Measurements from ENCODE around the gene NTRK2. TPM values are rescaled to one million over a fixed set of nuclear protein-coding genes. Genes with fewer than 3 reads are reported as not detected.

The NTRK2 gene
- total RNA-seq, 6 experiments from 2014 or later: 0.18 to 0.49 (median 0.30) TPM

DNA sequence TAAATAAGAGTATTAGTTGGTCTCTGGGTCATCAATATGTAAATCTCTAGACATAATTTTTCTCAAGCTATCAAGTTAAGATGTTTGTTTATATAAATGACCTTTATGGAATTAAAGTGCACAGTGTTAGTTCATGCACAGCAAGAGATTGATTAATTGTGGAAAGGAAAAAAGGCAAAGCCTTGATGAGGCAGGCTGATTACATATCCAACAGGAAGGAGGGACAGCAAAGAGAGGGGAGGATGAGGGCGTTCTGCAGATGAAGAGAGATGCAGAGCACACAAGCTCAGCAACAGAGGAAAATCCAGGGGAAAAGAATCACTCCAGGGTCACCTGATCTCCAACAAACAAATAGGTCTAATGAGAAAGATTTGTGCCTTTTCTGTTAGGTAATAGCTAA lies 16.5 kb downstream of the NTRK2 start:
- DNase-seq: no peak
- Histone ChIP-seq H3K4me1 (no peaks in the 10 kb centered on the region), H3K27me3 (no peaks in the 10 kb centered on the region), H3K36me3 (no peaks in the 10 kb centered on the region), H3K4me3 (no peak overlapping the region), H3K27ac (no peak overlapping the region), H3K9me3 (no peaks in the 10 kb centered on the region)
- 31% methylated on average over 1 of the region's 1 CpG for WGBS (ENCODE audit: insufficient coverage, low coverage, low lambda C conversion rate, missing lambda C conversion rate)
- ATAC-seq: no peak
- intact Hi-C loops (cut with DNase I): no loop called here
- TF ChIP-seq, protein P1, sequence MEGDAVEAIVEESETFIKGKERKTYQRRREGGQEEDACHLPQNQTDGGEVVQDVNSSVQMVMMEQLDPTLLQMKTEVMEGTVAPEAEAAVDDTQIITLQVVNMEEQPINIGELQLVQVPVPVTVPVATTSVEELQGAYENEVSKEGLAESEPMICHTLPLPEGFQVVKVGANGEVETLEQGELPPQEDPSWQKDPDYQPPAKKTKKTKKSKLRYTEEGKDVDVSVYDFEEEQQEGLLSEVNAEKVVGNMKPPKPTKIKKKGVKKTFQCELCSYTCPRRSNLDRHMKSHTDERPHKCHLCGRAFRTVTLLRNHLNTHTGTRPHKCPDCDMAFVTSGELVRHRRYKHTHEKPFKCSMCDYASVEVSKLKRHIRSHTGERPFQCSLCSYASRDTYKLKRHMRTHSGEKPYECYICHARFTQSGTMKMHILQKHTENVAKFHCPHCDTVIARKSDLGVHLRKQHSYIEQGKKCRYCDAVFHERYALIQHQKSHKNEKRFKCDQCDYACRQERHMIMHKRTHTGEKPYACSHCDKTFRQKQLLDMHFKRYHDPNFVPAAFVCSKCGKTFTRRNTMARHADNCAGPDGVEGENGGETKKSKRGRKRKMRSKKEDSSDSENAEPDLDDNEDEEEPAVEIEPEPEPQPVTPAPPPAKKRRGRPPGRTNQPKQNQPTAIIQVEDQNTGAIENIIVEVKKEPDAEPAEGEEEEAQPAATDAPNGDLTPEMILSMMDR (IDR thresholded peaks at IDR 0.05): no peak
- TF ChIP-seq POLR2A (IDR thresholded peaks at IDR 0.05): no peak

DNA sequence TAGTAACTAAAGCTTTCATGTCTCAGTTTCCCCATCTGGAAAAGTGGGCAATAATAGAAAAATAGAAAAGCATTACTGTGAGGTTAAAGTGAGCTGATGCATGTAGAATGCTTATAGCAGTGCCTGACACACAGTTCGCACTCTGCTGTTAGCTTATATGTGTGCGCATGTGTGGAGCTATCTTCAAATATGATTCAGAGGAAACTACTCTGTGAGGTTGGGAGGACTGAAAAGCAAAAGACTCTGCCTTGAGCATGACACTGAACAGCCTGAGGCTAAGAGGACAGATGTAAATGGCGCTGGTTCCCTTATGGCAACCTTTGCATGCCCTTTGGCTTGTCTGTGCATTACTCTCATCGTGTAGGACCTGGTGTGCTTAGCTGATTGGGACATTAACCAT lies 19.4 kb downstream of the NTRK2 start:
- whole genome bisulfite sequencing (ENCODE audit: insufficient coverage, low coverage, low lambda C conversion rate, missing lambda C conversion rate): 54% methylated on average over 3 of the region's 4 CpGs
- ATAC-seq: no peak
- H3K27ac ChIP-seq: no peak overlapping the region
- no peaks in the 10 kb centered on the region for H3K4me1 ChIP-seq
- DNase-seq: no peak
- intact Hi-C loops (cut with DNase I): no loop called here
- no peak overlapping the region for H3K4me3 ChIP-seq
- TF ChIP-seq, protein P1 (IDR thresholded peaks at IDR 0.05): no peak
- no peak for TF ChIP-seq POLR2A (IDR thresholded peaks at IDR 0.05)
- no peaks in the 10 kb centered on the region for H3K36me3 ChIP-seq
- no peaks in the 10 kb centered on the region for H3K27me3 ChIP-seq
- H3K9me3 ChIP-seq: no peaks in the 10 kb centered on the region

DNA sequence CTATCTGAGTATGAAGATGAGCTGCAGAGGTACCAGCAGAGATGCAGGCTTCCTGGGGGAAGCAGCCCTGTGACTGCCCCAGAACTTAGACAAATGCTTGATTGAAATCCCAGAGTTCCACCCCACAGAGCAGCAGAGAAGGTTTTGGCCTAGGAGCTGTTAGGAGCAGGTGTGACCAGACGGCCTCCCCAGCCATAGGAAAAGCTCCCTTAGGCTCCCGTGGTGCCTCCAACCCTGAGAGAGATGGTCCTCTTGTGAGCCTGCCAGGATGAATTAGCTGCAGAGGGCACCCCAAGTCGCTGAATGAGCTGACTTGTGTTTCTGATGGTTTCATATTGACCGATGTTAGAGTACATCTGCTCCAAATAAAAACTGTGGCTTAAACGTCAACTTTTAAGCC lies 22.1 kb downstream of the NTRK2 start:
- no peak overlapping the region for H3K4me3 ChIP-seq
- H3K4me1 ChIP-seq: no peaks in the 10 kb centered on the region
- no peak overlapping the region for H3K27ac ChIP-seq
- no peak for ATAC-seq
- intact Hi-C loops (cut with DNase I): no loop called here
- H3K36me3 ChIP-seq: no peaks in the 10 kb centered on the region
- no peaks in the 10 kb centered on the region for H3K27me3 ChIP-seq
- 20% methylated on average over 1 of the region's 5 CpGs for WGBS (ENCODE audit: insufficient coverage, low coverage, low lambda C conversion rate, missing lambda C conversion rate)
- TF ChIP-seq, protein P1 (IDR thresholded peaks at IDR 0.05): no peak
- no peak for TF ChIP-seq POLR2A (IDR thresholded peaks at IDR 0.05)
- H3K9me3 ChIP-seq: no peaks in the 10 kb centered on the region
- no peak for DNase-seq

DNA sequence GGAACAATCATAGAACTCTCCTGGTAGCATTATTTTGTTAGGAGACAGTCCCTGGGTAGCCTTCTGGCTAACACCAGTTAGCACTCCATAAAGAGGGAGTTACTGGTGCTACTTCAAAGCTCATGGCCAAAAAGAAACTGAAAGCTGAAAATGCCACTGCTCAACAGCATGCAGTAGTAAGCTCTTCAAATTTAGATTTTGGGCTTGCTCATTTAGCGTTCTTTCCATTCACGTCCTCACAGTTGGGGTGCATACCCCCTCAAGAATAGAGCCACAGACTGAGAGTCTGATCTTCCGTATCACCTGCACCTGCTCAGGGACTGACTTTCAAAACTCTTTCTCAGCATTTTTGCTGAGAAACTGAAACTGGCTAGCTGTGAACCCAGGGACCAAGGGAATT lies 24.7 kb downstream of the NTRK2 start:
- H3K36me3 ChIP-seq: no peaks in the 10 kb centered on the region
- no peaks in the 10 kb centered on the region for H3K4me1 ChIP-seq
- ATAC-seq (peak in 1 of 4 donors; percentile 25), DNase-seq (no peak)
- no peak overlapping the region for H3K4me3 ChIP-seq
- H3K27me3 ChIP-seq: no peaks in the 10 kb centered on the region
- TF ChIP-seq, protein P1 (IDR thresholded peaks at IDR 0.05): no peak
- TF ChIP-seq POLR2A (IDR thresholded peaks at IDR 0.05): no peak
- H3K27ac ChIP-seq: no peak overlapping the region
- 33% methylated on average over 3 of the region's 3 CpGs for WGBS (ENCODE audit: insufficient coverage, low coverage, low lambda C conversion rate, missing lambda C conversion rate)
- H3K9me3 ChIP-seq: no peaks in the 10 kb centered on the region
- intact Hi-C loops (cut with DNase I): no loop called here

DNA sequence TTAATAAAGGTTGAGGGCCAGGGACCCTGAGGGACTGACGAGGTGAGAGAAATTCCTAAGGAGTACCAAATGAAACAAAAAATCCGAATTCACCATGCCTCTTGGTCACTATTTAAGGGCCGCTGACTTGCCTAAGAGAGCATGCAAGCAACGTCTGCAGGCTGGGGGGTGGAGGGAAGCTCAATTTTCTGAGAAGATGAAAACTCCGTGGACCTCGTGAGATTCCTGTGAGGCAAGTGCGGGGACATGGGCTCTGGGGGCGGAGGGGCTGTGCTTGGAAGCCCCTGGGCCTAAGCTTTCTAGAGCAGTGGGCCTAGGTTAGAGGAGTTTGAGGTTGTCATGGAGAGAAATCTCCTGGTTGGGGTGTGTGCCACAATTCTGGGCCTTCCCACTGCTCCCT lies 27.5 kb downstream of the NTRK2 start:
- TF ChIP-seq, protein P1 (IDR thresholded peaks at IDR 0.05): no peak
- TF ChIP-seq POLR2A (IDR thresholded peaks at IDR 0.05): no peak
- Histone ChIP-seq H3K9me3 (no peaks in the 10 kb centered on the region), H3K4me3 (no peak overlapping the region), H3K36me3 (no peaks in the 10 kb centered on the region), H3K4me1 (no peaks in the 10 kb centered on the region), H3K27me3 (no peaks in the 10 kb centered on the region), H3K27ac (no peak overlapping the region)
- ATAC-seq: no peak
- DNase-seq: no peak
- 60% methylated on average over 6 of the region's 8 CpGs for WGBS (ENCODE audit: insufficient coverage, low coverage, low lambda C conversion rate, missing lambda C conversion rate)
- intact Hi-C loops (cut with DNase I): no loop called here
